Esophagus squamous epithelium (tissue), 4 donors: Measurements from ENCODE around the gene LGSN.

Experiments used
- POLR2A ChIP-seq, 4 donors: fragments of 450-650 bp; IDR thresholded peaks; one replicate each; pipeline ENCODE4 v1.6.1; 2017; ENCODE audit warnings: antibody characterized with exemption in 4 of 4, mild to moderate bottlenecking in 4 of 4, moderate library complexity in 3 of 4
- TF ChIP-seq, protein P1 (sequence below), 6 experiments: fragments of 450-650 bp in 4 of 6; fragments of 200-600 bp in 2 of 6; sonication (generic) in 2 of 6; IDR thresholded peaks; one replicate each; pipeline ENCODE4 v1.5.1; 2016 to 2019; ENCODE audit warnings: antibody characterized with exemption in 6 of 6, mild to moderate bottlenecking in 4 of 6, moderate library complexity in 4 of 6

DNA sequence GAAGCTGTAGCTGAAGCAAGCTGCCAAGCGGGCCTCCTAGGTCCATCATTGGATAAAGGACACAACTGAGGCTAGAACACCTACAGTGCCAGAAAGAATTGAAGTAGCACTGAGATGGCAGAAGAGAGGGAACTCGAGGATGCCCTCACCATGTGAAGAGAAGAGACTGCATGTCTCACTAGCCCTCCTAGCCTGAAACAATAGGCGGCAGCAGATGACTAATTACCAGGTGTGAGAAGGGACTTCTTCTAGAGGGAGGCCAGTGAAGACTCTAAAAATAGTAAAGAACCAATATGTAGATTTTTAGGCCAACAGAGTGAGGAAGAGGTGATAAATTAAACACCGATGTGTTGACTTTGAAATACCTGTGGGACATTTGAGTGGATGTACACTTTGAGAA lies 50.3 kb downstream of the LGSN start:
- TF ChIP-seq, protein P1, sequence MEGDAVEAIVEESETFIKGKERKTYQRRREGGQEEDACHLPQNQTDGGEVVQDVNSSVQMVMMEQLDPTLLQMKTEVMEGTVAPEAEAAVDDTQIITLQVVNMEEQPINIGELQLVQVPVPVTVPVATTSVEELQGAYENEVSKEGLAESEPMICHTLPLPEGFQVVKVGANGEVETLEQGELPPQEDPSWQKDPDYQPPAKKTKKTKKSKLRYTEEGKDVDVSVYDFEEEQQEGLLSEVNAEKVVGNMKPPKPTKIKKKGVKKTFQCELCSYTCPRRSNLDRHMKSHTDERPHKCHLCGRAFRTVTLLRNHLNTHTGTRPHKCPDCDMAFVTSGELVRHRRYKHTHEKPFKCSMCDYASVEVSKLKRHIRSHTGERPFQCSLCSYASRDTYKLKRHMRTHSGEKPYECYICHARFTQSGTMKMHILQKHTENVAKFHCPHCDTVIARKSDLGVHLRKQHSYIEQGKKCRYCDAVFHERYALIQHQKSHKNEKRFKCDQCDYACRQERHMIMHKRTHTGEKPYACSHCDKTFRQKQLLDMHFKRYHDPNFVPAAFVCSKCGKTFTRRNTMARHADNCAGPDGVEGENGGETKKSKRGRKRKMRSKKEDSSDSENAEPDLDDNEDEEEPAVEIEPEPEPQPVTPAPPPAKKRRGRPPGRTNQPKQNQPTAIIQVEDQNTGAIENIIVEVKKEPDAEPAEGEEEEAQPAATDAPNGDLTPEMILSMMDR (IDR thresholded peaks at IDR 0.05): no peak
- no peak for TF ChIP-seq POLR2A (IDR thresholded peaks at IDR 0.05)
